OCI-LY1 (cell line): ENCODE results near the gene DOCK1.

Experiments
- EZH2 ChIP-seq: fragments of 200-600 bp; sonication (generic), shearing (Covaris generic); IDR thresholded peaks from 2 replicates; pipeline ENCODE4 v1.8.0; 2017; ENCODE audit warnings: borderline replicate concordance, mixed run types, mild to moderate bottlenecking, antibody characterized with exemption, low read length, moderate library complexity, mixed read lengths
- TF ChIP-seq, protein P1 (sequence below): fragments of 200-600 bp; sonication (generic), shearing (Covaris generic); IDR thresholded peaks from 2 replicates; pipeline ENCODE4 v1.5.1; 2017; ENCODE audit warnings: mild to moderate bottlenecking, antibody characterized with exemption, low read length, moderate library complexity, mixed read lengths

DNA sequence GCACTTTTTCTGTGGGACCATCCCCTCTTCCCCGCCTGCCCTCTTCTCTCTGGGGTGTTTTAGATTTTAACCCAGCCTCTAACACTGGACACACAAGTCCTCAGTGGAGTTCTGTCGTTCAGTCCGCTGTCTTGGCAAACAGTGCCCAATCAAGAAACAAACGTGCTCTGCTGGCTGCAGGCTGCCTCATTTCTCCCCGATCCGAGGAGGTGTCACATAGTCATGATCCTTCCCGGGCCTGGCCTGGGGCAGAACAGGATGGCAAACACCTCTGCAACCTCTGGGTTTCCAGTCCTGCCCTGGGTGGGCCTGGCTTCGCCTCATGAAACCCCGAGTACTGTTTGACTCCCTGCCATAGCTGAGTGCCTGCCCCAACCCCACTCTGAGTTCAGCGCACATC, 402.1 kb downstream of the DOCK1 start:
- TF ChIP-seq, protein P1, sequence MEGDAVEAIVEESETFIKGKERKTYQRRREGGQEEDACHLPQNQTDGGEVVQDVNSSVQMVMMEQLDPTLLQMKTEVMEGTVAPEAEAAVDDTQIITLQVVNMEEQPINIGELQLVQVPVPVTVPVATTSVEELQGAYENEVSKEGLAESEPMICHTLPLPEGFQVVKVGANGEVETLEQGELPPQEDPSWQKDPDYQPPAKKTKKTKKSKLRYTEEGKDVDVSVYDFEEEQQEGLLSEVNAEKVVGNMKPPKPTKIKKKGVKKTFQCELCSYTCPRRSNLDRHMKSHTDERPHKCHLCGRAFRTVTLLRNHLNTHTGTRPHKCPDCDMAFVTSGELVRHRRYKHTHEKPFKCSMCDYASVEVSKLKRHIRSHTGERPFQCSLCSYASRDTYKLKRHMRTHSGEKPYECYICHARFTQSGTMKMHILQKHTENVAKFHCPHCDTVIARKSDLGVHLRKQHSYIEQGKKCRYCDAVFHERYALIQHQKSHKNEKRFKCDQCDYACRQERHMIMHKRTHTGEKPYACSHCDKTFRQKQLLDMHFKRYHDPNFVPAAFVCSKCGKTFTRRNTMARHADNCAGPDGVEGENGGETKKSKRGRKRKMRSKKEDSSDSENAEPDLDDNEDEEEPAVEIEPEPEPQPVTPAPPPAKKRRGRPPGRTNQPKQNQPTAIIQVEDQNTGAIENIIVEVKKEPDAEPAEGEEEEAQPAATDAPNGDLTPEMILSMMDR, result no peak
- no peak for TF ChIP-seq EZH2
